Cortex of kidney (tissue), 1 donor: Measurements from ENCODE around the gene ABCC12.

Experiments used
- DNase-seq: peaks from one replicate; lab custom pipeline; 2025; lab: John Stamatoyannopoulos, UW

Gene ABCC12

DNA sequence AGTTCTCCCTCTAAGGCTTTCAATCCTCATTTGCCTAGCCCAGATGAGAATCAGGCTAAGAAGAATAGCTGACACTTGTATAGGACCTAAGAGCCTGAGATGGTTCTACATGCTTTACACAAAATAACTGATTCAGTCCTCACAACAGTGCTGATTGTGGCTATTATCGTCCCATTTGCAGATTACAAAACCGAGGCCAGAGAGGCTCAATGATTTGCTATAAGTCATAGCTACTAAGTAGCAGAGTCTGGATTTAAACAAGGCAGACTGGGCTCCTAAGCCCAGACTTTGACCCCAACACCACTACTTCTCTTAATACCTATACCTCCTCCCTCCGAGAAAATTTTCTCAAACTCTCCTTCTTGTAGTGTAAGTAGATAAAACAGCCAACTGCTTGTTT is 23.1 kb downstream of the ABCC12 start:
- DNase-seq = no peak

GRCh38 chr16:48131201-48131935 is 24.4 kb downstream of the ABCC12 start:
- DNase-seq = no peak

DNA sequence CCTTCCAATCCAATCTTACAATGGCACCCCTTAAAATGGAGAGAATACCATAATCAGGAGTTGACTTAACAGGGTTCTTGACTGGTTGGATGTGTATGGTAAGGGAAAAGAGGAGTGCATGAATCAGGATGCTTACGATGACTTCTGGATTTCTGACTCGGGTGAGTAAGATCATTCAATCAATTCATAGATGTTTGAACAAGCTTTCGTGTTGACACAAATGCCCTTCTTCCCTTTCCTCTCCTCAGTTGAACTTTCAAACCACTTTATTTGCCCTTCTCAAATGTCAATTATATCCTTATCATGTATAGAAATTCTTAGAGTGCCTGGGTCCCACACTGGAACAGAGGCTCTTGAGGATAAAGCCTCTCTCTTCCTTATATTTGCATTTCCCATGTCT is 25.9 kb downstream of the ABCC12 start:
- DNase-seq = no peak

DNA sequence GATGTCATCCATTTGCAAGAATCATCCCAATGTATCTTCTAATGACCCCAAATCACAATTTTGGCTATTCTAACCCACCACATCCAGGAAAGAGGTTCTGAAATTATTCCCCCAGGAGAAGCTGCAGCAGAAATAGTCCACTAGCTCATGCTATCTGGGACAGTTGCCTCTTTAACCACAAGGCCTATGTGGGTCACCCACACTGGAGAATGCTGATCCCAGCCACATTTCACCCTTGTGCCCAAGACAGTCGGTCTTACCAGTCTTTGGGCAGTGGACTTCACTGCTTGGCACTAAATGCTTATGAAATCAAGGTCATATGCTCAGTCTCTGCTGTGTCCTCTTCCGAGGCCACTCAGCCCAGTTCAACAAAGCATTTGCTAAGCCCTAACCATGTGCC is 27.0 kb downstream of the ABCC12 start:
- no peak for DNase-seq

DNA sequence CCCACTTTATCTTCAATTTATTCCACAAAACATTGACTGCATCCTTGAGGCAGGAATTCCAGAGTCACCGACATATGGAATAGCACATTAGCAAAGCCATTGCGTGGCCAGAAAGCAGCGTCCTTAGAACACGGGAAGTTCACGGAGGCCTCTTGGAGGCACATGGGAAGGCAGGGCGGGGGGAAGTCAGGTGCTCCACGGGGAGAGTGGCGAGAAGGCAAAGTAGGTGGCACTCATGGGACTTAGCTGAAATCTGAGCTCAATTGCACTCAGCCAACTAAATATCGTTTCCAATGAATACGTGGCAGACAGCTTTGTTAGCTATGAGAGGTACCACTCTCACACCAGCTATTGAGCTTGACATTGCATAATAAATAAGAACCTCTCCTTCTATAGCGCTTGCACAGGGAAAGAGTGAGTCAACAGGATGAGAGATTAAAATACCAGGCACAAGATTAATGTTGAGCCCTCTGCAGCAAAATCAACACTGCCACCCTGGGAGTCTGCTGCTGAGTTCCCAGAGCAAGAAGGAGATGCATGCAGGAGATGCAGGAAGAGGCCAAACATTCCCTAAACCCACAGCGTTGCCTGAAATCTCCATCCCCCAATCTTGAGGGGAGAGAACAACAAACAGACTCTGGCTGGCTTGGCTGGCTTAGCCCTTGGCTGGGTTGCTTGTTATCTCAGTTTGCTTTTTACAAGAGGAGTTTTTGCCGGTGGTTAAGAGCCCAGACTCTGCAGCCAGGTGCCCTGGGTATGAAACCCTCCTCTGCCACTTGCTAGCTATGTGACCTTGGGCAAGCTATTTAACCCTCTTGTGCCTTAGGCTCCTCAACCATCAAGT is 28.8 kb downstream of the ABCC12 start:
- no peak for DNase-seq

DNA sequence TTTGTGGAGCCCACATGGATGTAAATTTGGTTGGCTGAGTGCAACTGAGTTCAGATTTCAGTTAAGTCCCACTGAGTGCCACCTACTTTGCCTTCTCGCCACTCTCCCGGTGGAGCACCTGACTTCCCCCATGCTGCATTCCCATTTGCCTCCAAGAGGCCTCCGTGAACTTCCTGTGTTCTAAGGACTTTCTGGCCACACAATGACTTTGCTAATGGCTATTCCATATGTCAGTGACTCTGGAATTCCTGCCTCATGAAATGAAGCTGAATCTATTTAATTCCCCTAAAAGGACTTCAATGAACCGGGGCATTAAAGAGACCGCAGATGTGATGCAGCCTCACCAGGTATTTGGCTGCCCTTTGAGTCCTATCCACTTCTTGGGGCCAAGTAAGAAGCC is 29.9 kb downstream of the ABCC12 start:
- DNase-seq = no peak

DNA sequence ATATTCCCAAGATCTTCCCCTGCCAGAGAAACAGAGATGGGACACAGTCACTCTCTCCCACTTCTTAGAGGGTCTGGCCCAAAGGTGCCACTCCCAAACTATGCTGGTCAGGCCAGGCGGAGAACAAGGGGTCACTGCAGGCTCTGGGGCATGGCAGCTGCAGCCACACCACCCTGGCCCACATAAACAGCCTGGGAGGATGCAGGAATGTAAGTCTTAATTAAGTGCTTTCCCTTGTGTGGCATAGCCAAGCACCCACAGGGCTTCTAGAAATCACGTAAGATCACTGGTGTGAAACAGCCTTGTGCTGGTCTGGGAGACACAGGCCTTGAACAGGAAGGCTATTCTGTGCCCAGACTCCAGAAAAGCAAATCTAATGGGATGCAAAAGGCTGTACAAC is 31.5 kb downstream of the ABCC12 start:
- DNase-seq = no peak

DNA sequence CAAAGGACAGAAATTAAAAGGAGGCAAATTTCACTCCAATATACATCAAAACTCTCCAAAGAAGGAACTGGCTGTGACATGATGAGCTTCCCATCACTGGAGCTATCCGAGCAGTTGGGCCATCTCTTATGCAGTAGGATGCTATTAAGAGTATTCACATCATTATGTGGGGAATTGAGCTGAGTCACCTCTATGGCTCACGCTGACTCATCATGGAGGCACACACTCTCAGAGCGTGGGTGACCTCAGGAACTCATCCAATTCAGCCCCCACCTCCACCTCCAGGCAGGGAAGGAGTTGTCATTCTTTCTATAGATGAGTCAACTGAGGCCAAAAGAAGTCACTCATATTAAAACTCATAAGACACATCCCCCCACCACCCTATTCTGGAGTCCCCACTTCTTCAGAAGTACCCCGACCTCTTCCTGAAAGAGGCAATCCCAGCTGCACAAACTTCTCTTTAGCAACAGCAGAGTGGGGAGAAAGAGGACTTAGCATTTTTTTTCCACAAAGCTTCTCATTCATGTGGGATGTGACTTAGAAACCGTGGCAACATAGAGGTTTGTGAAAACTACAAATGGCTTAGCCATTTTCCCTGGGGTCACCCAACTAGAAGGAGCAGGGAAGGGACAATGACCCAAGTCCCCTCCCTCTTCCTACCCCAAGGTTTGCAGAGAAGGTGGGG is 32.5 kb downstream of the ABCC12 start:
- DNase-seq = no peak

- no peak for DNase-seq
Observed at GRCh38 chr16:48121276-48121675, 34.5 kb downstream of the ABCC12 start.

DNA sequence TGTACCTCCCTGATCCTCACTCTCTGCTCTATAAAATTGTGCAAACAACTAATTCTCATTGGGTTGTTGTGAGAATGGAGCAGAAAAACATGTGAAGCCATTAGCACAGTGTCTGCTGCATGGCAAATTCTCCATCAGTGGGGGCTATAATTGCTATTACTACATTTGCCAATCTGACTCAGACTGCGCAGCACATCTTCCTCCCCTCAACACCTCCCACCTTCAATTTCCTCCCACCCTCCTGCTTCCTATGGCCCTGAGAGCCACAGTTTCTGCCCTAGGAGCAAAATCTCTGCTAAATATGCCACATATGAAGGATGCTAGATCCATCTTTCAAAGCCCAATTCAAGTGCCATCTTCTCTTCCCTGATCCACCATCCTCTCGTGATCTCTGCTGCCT is 37.0 kb downstream of the ABCC12 start:
- DNase-seq = no peak

- no peak for DNase-seq
Observed at GRCh38 chr16:48117217-48118105, 38.3 kb downstream of the ABCC12 start.

- no peak for DNase-seq
Observed at GRCh38 chr16:48115299-48115698, 40.5 kb downstream of the ABCC12 start.

DNA sequence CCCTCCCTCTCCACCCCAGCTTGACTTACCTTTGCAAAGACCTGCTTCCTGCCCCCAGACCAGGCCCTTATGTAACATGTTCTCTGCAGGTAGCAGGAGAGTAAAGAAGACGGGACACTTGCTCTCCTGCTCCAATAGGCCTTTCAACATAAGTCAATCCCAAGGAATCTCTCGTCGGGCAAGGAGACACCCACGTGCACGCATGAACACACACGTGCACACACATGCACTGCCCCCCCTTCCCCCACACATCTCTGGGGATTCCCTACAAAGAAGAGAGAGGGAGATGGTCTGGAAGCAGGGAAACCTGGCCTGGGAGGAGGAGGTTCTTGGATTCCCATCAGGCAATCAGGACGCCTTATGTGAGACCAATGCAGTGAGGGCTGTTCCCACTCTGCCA is 41.4 kb downstream of the ABCC12 start:
- DNase-seq = no peak

GRCh38 chr16:48113471-48113870 is 42.3 kb downstream of the ABCC12 start:
- DNase-seq = no peak

GRCh38 chr16:48113001-48113400 is 42.8 kb downstream of the ABCC12 start:
- DNase-seq = no peak

DNA sequence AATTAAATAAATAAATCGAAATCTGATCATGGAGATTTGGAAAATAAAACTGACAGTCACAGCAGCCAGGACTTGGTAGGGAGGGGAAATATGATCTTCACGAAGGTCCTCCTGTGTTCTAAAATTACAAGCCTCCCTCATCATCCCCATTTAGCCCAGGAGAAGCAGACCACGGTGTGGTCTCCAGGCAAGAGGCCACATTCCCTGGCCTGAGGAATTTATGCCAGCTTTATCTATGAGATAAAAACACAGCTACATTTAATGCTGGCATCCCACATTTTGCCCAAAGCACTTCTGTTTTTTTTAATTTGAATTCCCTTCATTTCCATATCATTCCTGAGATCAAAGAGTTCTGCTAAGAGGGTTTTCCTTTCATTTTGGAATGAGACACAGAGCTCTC is 43.2 kb downstream of the ABCC12 start:
- no peak for DNase-seq

DNA sequence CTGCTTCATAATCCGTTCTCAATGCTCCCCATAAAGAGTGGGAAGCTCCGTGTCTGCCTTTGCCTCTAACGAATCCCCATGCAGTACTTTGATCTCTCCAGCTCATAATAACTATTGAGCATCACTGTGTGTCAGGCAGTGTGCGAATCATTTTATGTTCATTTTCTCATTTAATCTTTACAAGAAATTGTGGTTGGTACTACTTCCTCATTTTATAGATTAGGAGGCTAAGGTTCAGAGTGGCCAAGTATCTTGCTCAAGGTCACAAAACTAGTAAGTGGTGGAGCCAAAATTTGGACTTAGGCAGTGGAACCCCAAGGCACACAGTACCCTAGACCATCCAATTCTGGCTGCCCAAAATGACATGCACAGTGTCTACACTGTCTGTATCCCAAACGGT is 44.8 kb downstream of the ABCC12 start:
- no peak for DNase-seq

- DNase-seq = no peak
Observed at GRCh38 chr16:48110000-48110399, 45.8 kb downstream of the ABCC12 start.

- DNase-seq = no peak
Observed at GRCh38 chr16:48109475-48109874, 46.3 kb downstream of the ABCC12 start.

GRCh38 chr16:48106446-48106845 is 49.3 kb downstream of the ABCC12 start:
- DNase-seq = no peak
